GM23338 (cell line): ENCODE measurements around the gene ZEB1. TPM values are rescaled to one million over a fixed set of nuclear protein-coding genes. Genes with fewer than 3 reads are reported as not detected.

Source experiments
- ATAC-seq: fragments of 200-7000 bp; cut with Tn5 transposase; 3 replicates; pipeline ENCODE4 v1.9.1; 2020
- DNase-seq: peaks from one replicate; pipeline ENCODE4 v3.0.0-alpha.2; 2015; ENCODE audit warnings: low spot score
- H2AFZ ChIP-seq: fragments of 200-600 bp; sonication (generic); 2 replicates; pipeline ENCODE4 v1.8.0; 2016; ENCODE audit warnings: antibody characterized with exemption, mild to moderate bottlenecking, moderate library complexity
- H3F3A ChIP-seq: fragments of 200-600 bp; sonication (generic); replicated peaks from 2 replicates; pipeline ENCODE4 v1.8.0; 2017; ENCODE audit warnings: antibody characterized with exemption, mixed run types, low read depth
- H3K27ac ChIP-seq: fragments of 200-600 bp; sonication (generic); 2 replicates; pipeline ENCODE4 v1.6.1; 2016; ENCODE audit warnings: low read depth
- H3K27me3 ChIP-seq: fragments of 200-600 bp; sonication (generic); 2 replicates; pipeline ENCODE4 v1.8.0; 2016; ENCODE audit warnings: mild to moderate bottlenecking, mixed run types, moderate library complexity; ENCODE audit not compliant: insufficient read depth
- H3K36me3 ChIP-seq: fragments of 200-600 bp; sonication (generic); 2 replicates; pipeline ENCODE4 v1.8.0; 2016; ENCODE audit warnings: mild to moderate bottlenecking; ENCODE audit not compliant: insufficient read depth
- H3K4me1 ChIP-seq: fragments of 200-600 bp; sonication (generic); 2 replicates; pipeline ENCODE4 v1.8.0; 2016; ENCODE audit warnings: mild to moderate bottlenecking, moderate library complexity; ENCODE audit not compliant: insufficient read depth
- H3K4me2 ChIP-seq: fragments of 200-600 bp; sonication (generic); 2 replicates; pipeline ENCODE4 v1.7.1; 2017; ENCODE audit warnings: mixed run types
- H3K4me3 ChIP-seq: fragments of 200-600 bp; sonication (generic); 2 replicates; pipeline ENCODE4 v1.6.1; 2016; ENCODE audit warnings: mixed run types
- H3K79me2 ChIP-seq: fragments of 200-600 bp; sonication (generic); replicated peaks from 2 replicates; pipeline ENCODE4 v1.8.0; 2017; ENCODE audit warnings: mild to moderate bottlenecking; ENCODE audit not compliant: insufficient read depth
- H3K9me2 ChIP-seq: fragments of 200-600 bp; sonication (generic); 2 replicates; pipeline ENCODE4 v1.8.0; 2017; ENCODE audit not compliant: insufficient read depth
- H4K20me1 ChIP-seq: fragments of 200-600 bp; sonication (generic); replicated peaks from 2 replicates; pipeline ENCODE4 v1.8.0; 2017; ENCODE audit warnings: mild to moderate bottlenecking; ENCODE audit not compliant: insufficient read depth
- H3K27ac Mint-ChIP-seq: 2 replicates; pipeline ENCODE4 v1.8.0; 2020; ENCODE audit warnings: inconsistent platforms, mild to moderate bottlenecking, moderate library complexity, mixed read lengths
- H3K27me3 Mint-ChIP-seq: 3 replicates; pipeline ENCODE4 v1.8.0; 2022; ENCODE audit warnings: low read depth, mild to moderate bottlenecking, moderate library complexity, mixed read lengths, inconsistent platforms; ENCODE audit not compliant: insufficient read depth, poor library complexity
- H3K36me3 Mint-ChIP-seq: 3 replicates; pipeline ENCODE4 v1.8.0; 2021; ENCODE audit warnings: low read depth, mild to moderate bottlenecking, inconsistent platforms, moderate library complexity, mixed read lengths
- H3K4me1 Mint-ChIP-seq: 3 replicates; pipeline ENCODE4 v1.8.0; 2020; ENCODE audit warnings: mild to moderate bottlenecking, inconsistent platforms, mixed read lengths
- H3K4me3 Mint-ChIP-seq: 3 replicates; pipeline ENCODE4 v1.8.0; 2021; ENCODE audit warnings: moderate library complexity, mild to moderate bottlenecking, inconsistent platforms, mixed read lengths
- H3K9me3 Mint-ChIP-seq: 3 replicates; pipeline ENCODE4 v1.8.0; 2020; ENCODE audit warnings: moderate library complexity, mild to moderate bottlenecking, inconsistent platforms, mixed read lengths
- CREB1 ChIP-seq: fragments of 250-450 bp; sonication (Bioruptor Pico); IDR thresholded peaks from 2 replicates; pipeline ENCODE4 v1.5.0; 2020; ENCODE audit warnings: low read depth, mild to moderate bottlenecking, moderate library complexity
- EZH2 ChIP-seq: fragments of 200-600 bp; sonication (generic); IDR thresholded peaks from one replicate; pipeline ENCODE4 v1.8.0; 2017; ENCODE audit warnings: antibody characterized with exemption, mild to moderate bottlenecking, low read depth; ENCODE audit not compliant: unreplicated experiment
- JUNB ChIP-seq: IDR thresholded peaks from one replicate; pipeline ENCODE4 v1.6.1; 2016; ENCODE audit warnings: antibody characterized with exemption; ENCODE audit not compliant: unreplicated experiment
- NANOG ChIP-seq: IDR thresholded peaks from 2 replicates; pipeline ENCODE4 v1.6.1; 2016; ENCODE audit warnings: antibody characterized with exemption, borderline replicate concordance
- POLR2AphosphoS5 ChIP-seq: IDR thresholded peaks from 2 replicates; pipeline ENCODE4 v1.6.1; 2016; ENCODE audit warnings: antibody characterized with exemption, low read depth
- ZNF114 ChIP-seq: fragments of 250-450 bp; sonication (Bioruptor Pico); IDR thresholded peaks from 2 replicates; pipeline ENCODE4 v1.5.0; 2020; ENCODE audit warnings: mild to moderate bottlenecking, moderate library complexity
- ZNF331 ChIP-seq: fragments of 250-450 bp; sonication (Bioruptor Pico); IDR thresholded peaks from 2 replicates; pipeline ENCODE4 v1.5.0; 2020; ENCODE audit warnings: low read depth, mild to moderate bottlenecking, moderate library complexity
- polyA plus RNA-seq: library from polyadenylated mRNA; unstranded; fragments of >200 nt; fragmentation: Nextera tagmentation; extraction: Ambion mirVana; gene quantifications from 2 replicates; pipeline ENCODE4 v1.2.1, GENCODE V29; 2016
- total RNA-seq: library from RNA; depleted of rRNA; stranded (reverse); fragments of >200 nt; shearing (Covaris generic); gene quantifications from 2 replicates; pipeline ENCODE4 v1.2.3, GENCODE V29; 2014
- TF ChIP-seq, protein P1 (sequence below), 2 experiments: fragments of 200-600 bp in 1 of 2; sonication (generic) in 1 of 2; conservative IDR thresholded peaks; 2 replicates each; pipeline versions ENCODE4 v1.5.1 to v1.6.1; 2016 to 2017; ENCODE audit warnings: antibody characterized with exemption in 2 of 2, low read depth in 2 of 2, mild to moderate bottlenecking in 2 of 2, moderate library complexity in 1 of 2
- TF ChIP-seq, protein P2 (sequence below): IDR thresholded peaks from 2 replicates; pipeline ENCODE4 v1.6.1; 2016; ENCODE audit warnings: antibody characterized with exemption

ZEB1 gene
- total and polyA plus RNA-seq, 2 experiments from 2014 or later: 0.16 to 0.45 TPM

DNA sequence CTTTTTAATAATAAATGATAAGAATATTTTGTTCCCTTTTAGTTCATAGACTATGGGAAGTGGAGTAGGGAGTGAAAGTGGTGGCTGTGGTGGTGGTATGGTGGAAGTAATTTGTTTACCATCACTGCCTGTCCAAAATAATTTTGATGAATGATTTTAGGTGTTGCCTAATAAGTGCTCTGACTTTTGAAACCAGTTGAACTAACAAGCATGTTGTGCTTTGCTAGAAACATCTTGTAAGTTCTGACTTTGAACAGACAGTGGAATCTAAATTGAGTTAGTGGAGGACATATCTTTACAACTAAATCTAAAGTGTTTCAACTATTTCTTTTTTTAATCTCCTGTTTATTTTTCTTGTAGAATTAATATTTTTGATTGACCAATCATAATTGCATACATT is 49.7 kb downstream of the ZEB1 start:
- Histone ChIP-seq H3K27me3 (no peaks in the 10 kb centered on the region), H3K9me2 (no peaks in the 10 kb centered on the region), H3K36me3 (no peaks in the 10 kb centered on the region), H4K20me1 (no peaks in the 10 kb centered on the region), H3K4me2 (no peak overlapping the region), H3F3A (no peaks in the 10 kb centered on the region), H2AFZ (no peak overlapping the region), H3K4me3 (no peak overlapping the region), H3K79me2 (no peaks in the 10 kb centered on the region), H3K27ac (no peak overlapping the region), H3K4me1 (no peaks in the 10 kb centered on the region)
- Mint-ChIP-seq H3K27me3 (no peaks in the 10 kb centered on the region), H3K36me3 (no peaks in the 10 kb centered on the region), H3K4me3 (no peak overlapping the region), H3K4me1 (no peaks in the 10 kb centered on the region), H3K9me3 (no peaks in the 10 kb centered on the region; the same call in 1 of the 3 replicates), H3K27ac (no peak overlapping the region)
- no peak for ATAC-seq
- DNase-seq: no peak
- TF ChIP-seq ZNF331 (CRISPR knock-in tag) (no peak), EZH2 (no peak), NANOG (no peak), JUNB (no peak)

DNA sequence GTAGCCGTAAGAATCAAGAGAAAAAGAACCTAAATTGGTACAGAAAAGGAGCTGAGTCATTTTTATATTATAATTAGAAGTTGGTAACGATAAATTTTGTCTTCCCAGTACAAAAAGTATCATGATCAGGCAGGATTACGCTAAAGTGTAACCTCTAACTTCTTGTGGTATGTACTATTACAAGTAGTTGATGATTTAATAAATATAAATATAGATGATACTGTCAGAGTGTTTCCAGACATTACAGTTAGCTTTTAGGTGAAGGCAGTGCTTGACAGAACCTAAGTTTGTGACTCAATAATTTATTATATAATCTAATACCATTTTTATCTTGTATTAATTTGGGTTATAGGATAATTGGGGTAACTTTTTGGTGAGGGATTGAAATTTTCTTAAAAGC is 53.4 kb downstream of the ZEB1 start:
- Mint-ChIP-seq H3K36me3 (no peaks in the 10 kb centered on the region), H3K4me3 (no peak overlapping the region), H3K9me3 (no peaks in the 10 kb centered on the region), H3K4me1 (no peaks in the 10 kb centered on the region), H3K27me3 (no peaks in the 10 kb centered on the region), H3K27ac (no peak overlapping the region)
- H3K27ac ChIP-seq: no peak overlapping the region
- H3K4me2 ChIP-seq: no peak overlapping the region
- ATAC-seq (no peak), DNase-seq (no peak)
- no peaks in the 10 kb centered on the region for H3F3A ChIP-seq
- no peaks in the 10 kb centered on the region for H3K4me1 ChIP-seq
- no peaks in the 10 kb centered on the region for H4K20me1 ChIP-seq
- H3K27me3 ChIP-seq: no peaks in the 10 kb centered on the region
- TF ChIP-seq NANOG (no peak), ZNF114 (no peak), POLR2AphosphoS5 (no peak), CREB1 (CRISPR knock-in tag) (no peak), ZNF331 (CRISPR knock-in tag) (no peak)
- TF ChIP-seq, protein P1, sequence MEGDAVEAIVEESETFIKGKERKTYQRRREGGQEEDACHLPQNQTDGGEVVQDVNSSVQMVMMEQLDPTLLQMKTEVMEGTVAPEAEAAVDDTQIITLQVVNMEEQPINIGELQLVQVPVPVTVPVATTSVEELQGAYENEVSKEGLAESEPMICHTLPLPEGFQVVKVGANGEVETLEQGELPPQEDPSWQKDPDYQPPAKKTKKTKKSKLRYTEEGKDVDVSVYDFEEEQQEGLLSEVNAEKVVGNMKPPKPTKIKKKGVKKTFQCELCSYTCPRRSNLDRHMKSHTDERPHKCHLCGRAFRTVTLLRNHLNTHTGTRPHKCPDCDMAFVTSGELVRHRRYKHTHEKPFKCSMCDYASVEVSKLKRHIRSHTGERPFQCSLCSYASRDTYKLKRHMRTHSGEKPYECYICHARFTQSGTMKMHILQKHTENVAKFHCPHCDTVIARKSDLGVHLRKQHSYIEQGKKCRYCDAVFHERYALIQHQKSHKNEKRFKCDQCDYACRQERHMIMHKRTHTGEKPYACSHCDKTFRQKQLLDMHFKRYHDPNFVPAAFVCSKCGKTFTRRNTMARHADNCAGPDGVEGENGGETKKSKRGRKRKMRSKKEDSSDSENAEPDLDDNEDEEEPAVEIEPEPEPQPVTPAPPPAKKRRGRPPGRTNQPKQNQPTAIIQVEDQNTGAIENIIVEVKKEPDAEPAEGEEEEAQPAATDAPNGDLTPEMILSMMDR (conservative IDR thresholded peaks at IDR 0.05; ENCODE audit: low read depth in 2 of 2): no peak
- no peaks in the 10 kb centered on the region for H3K9me2 ChIP-seq
- H3K79me2 ChIP-seq: no peaks in the 10 kb centered on the region
- no peak overlapping the region for H2AFZ ChIP-seq
- no peaks in the 10 kb centered on the region for H3K36me3 ChIP-seq
- no peak overlapping the region for H3K4me3 ChIP-seq

DNA sequence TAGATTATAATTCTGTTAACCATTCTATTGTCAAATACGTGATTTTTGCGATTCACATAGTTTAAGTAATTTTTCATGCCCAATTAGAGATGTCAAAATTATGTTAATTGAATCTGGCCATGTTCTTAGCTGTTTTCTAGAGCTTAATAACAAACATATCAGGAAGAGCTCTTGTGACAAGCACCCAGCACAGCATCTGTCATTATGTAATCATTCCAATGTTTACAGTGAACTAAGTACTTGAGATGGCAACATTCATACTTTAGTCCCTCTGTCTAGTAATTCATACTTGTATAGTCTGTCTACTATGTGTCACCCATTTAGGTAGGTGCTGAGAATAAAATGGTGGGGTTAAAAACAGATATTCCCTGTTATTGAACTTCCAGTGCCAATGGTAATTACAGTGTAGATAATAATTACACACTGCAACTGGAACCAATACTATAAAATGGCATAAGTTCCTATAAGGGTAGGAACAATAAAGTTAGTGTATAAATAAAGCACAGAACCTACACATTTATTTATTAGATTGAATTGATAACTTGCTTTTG is 55.2 kb downstream of the ZEB1 start:
- Histone ChIP-seq H3F3A (no peaks in the 10 kb centered on the region), H3K4me2 (no peak overlapping the region), H3K27me3 (no peaks in the 10 kb centered on the region), H3K36me3 (no peaks in the 10 kb centered on the region), H3K4me1 (no peaks in the 10 kb centered on the region), H3K79me2 (no peaks in the 10 kb centered on the region), H3K27ac (no peak overlapping the region), H2AFZ (no peak overlapping the region), H3K4me3 (no peak overlapping the region), H3K9me2 (no peaks in the 10 kb centered on the region), H4K20me1 (no peaks in the 10 kb centered on the region)
- Mint-ChIP-seq H3K4me3 (no peak overlapping the region), H3K27ac (no peak overlapping the region), H3K4me1 (no peaks in the 10 kb centered on the region), H3K27me3 (no peaks in the 10 kb centered on the region), H3K9me3 (no peaks in the 10 kb centered on the region), H3K36me3 (no peaks in the 10 kb centered on the region)
- no peak for ATAC-seq
- DNase-seq: no peak
- TF ChIP-seq CREB1 (CRISPR knock-in tag): no peak
- TF ChIP-seq ZNF114: no peak
- no peak for TF ChIP-seq JUNB
- TF ChIP-seq, protein P2, sequence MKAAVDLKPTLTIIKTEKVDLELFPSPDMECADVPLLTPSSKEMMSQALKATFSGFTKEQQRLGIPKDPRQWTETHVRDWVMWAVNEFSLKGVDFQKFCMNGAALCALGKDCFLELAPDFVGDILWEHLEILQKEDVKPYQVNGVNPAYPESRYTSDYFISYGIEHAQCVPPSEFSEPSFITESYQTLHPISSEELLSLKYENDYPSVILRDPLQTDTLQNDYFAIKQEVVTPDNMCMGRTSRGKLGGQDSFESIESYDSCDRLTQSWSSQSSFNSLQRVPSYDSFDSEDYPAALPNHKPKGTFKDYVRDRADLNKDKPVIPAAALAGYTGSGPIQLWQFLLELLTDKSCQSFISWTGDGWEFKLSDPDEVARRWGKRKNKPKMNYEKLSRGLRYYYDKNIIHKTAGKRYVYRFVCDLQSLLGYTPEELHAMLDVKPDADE: no peak
